Iris pigment epithelial cell (primary cell): ENCODE measurements around the gene IFNAR2.

Experiments
- DNase-seq: peaks from one replicate; pipeline ENCODE4 v3.0.0-alpha.2; 2011; ENCODE audit warnings: low read depth

Gene IFNAR2

GRCh38 chr21:33267250-33267649, 37.5 kb downstream of the IFNAR2 start:
- DNase-seq = no peak

- DNase-seq = no peak
These were observed 38.6 kb downstream of the IFNAR2 start for GRCh38 chr21:33268393-33268736.

GRCh38 chr21:33268737-33269441, 39.2 kb downstream of the IFNAR2 start:
- DNase-seq = no peak

- no peak for DNase-seq
These were observed 41.2 kb downstream of the IFNAR2 start for GRCh38 chr21:33270986-33271385.

GRCh38 chr21:33273044-33273443, 43.3 kb downstream of the IFNAR2 start:
- no peak for DNase-seq

GRCh38 chr21:33278721-33279120, 49.0 kb downstream of the IFNAR2 start:
- DNase-seq = no peak

GRCh38 chr21:33279330-33279820, 49.6 kb downstream of the IFNAR2 start:
- no peak for DNase-seq
